HepG2 (cell line): ENCODE data around the gene CDK14. TPM values are rescaled to one million over a fixed set of nuclear protein-coding genes. Genes with fewer than 3 reads are reported as not detected.

Experiments
- ATAC-seq: fragments of 200-7000 bp; cut with Tn5 transposase; 3 replicates; pipeline ENCODE4 v1.9.1; 2020; ENCODE audit warnings: mild to moderate bottlenecking, moderate library complexity
- BruUV-seq: library from RNA; stranded (reverse); fragments of 400-500 nt; replicated peaks from 2 replicates; lab custom pipeline; 2021; lab: Mats Ljungman, UMichigan
- CTCF ChIA-PET: fragments of 300-600 bp; formaldehyde crosslinking; extraction: SDS; loops from one replicate; lab custom pipeline; 2021; ENCODE audit warnings: low total read pairs, inconsistent platforms, low intra/inter-chr PET ratio; lab: Yijun Ruan, JAX
- POLR2A ChIA-PET: fragments of 350-600 bp; sonication (Branson Sonifier 250); formaldehyde crosslinking; loops from one replicate; lab custom pipeline; 2020; ENCODE audit warnings: antibody characterized with exemption, inconsistent platforms; lab: Yijun Ruan, JAX
- DNase-seq: peaks from one replicate; pipeline ENCODE4 v3.0.0-alpha.2; 2015; ENCODE audit warnings: low spot score
- FAIRE-seq: peaks from 3 replicates; lab custom pipeline; 2011; peaks lifted over from hg19 to GRCh38; lab: Jason Lieb, UNC
- H2AFZ ChIP-seq: one replicate; pipeline ENCODE4 v1.6.1; 2011; ENCODE audit warnings: low read length, inconsistent platforms
- H3K27ac ChIP-seq: fragments of 300-600 bp; 3 replicates; pipeline ENCODE4 v1.8.0; 2011; ENCODE audit warnings: mixed run types, mild to moderate bottlenecking, mixed read lengths, low read length, inconsistent platforms; ENCODE audit not compliant: insufficient read depth; ENCODE audit errors: extremely low read length
- H3K27me3 ChIP-seq, 2 experiments: fragments of 200-600 bp in 1 of 2; 2 replicates in 1 of 2; 3 replicates in 1 of 2; pipeline versions ENCODE4 v1.6.0 to v1.8.0; 2011; ENCODE audit warnings: low read length in 2 of 2, mild to moderate bottlenecking in 2 of 2, moderate library complexity in 2 of 2, inconsistent platforms in 1 of 2; ENCODE audit not compliant: insufficient read depth in 2 of 2, control insufficient read depth in 1 of 2
- H3K36me3 ChIP-seq, 2 experiments: fragments of 200-600 bp in 1 of 2; replicated peaks in 1 of 2; 2 replicates in 1 of 2; 3 replicates in 1 of 2; pipeline versions ENCODE4 v1.5.1 to v1.8.0; 2011; ENCODE audit warnings: low read length in 2 of 2, inconsistent platforms in 1 of 2; ENCODE audit not compliant: insufficient read depth in 2 of 2, control insufficient read depth in 1 of 2
- H3K4me1 ChIP-seq: 2 replicates; pipeline ENCODE4 v1.5.1; 2012; ENCODE audit warnings: low read length, inconsistent platforms; ENCODE audit not compliant: insufficient read depth
- H3K4me2 ChIP-seq: 2 replicates; pipeline ENCODE4 v1.6.0; 2011; ENCODE audit warnings: low read depth, low read length, inconsistent platforms
- H3K4me3 ChIP-seq, 3 experiments: fragments of 200-600 bp in 1 of 3; sonication (generic), shearing (Covaris generic) in 1 of 3; replicated peaks in 1 of 3; 2 replicates each; pipeline ENCODE4 v1.5.1; 2011 to 2016; ENCODE audit warnings: low read length in 3 of 3, inconsistent platforms in 2 of 3, low read depth in 2 of 3, mild to moderate bottlenecking in 2 of 3, control low read depth in 1 of 3, mixed read lengths in 1 of 3; ENCODE audit not compliant: insufficient read depth in 1 of 3
- H3K79me2 ChIP-seq: one replicate; pipeline ENCODE4 v1.6.1; 2011; ENCODE audit warnings: low read length, inconsistent platforms; ENCODE audit not compliant: insufficient read depth
- H3K9ac ChIP-seq: 2 replicates; pipeline ENCODE4 v1.6.0; 2011; ENCODE audit warnings: mild to moderate bottlenecking, low read depth, low read length, inconsistent platforms; ENCODE audit not compliant: insufficient read depth
- H3K9me3 ChIP-seq: 2 replicates; pipeline ENCODE4 v1.5.1; 2012; ENCODE audit warnings: mild to moderate bottlenecking, low read length
- H4K20me1 ChIP-seq: 2 replicates; pipeline ENCODE4 v1.6.0; 2011; ENCODE audit warnings: inconsistent platforms, mild to moderate bottlenecking, low read length, moderate library complexity; ENCODE audit not compliant: insufficient read depth
- CERS6 ChIP-seq: sonication (generic); formaldehyde crosslinking; IDR thresholded peaks from 2 replicates; pipeline ENCODE4 v1.5.0; 2020; ENCODE audit warnings: missing genetic modification reagents
- E2F1 ChIP-seq: sonication (generic); formaldehyde crosslinking; IDR thresholded peaks from 2 replicates; pipeline ENCODE4 v1.5.0; 2020; ENCODE audit warnings: missing genetic modification reagents
- FUBP1 ChIP-seq: sonication (generic); formaldehyde crosslinking; IDR thresholded peaks from 2 replicates; pipeline ENCODE4 v1.5.1; 2020; ENCODE audit warnings: missing genetic modification reagents, mild to moderate bottlenecking, borderline replicate concordance
- JUNB ChIP-seq: sonication (generic); formaldehyde crosslinking; IDR thresholded peaks from 2 replicates; pipeline ENCODE4 v1.8.0; 2022; ENCODE audit warnings: missing genetic modification reagents, mild to moderate bottlenecking, borderline replicate concordance
- KAT8 ChIP-seq: IDR thresholded peaks from 2 replicates; pipeline ENCODE4 v1.6.1; 2016; ENCODE audit warnings: missing genetic modification reagents, missing compliant biosample characterization
- RAD51 ChIP-seq: fragments of 450-650 bp; IDR thresholded peaks from 2 replicates; pipeline ENCODE4 v1.6.1; 2016; ENCODE audit warnings: borderline replicate concordance
- SKIL ChIP-seq: sonication (generic); formaldehyde crosslinking; IDR thresholded peaks from 2 replicates; pipeline ENCODE4 v1.8.0; 2022; ENCODE audit warnings: missing genetic modification reagents, mild to moderate bottlenecking, moderate library complexity, borderline replicate concordance
- SYNCRIP ChIP-seq: fragments of 200-400 bp; formaldehyde crosslinking; IDR thresholded peaks from 2 replicates; pipeline ENCODE4 v1.6.1; 2018; ENCODE audit warnings: mild to moderate bottlenecking, low read depth, low read length; ENCODE audit not compliant: insufficient read depth
- ZNF30 ChIP-seq: sonication (generic); formaldehyde crosslinking; IDR thresholded peaks from 2 replicates; pipeline ENCODE4 v1.5.0; 2020; ENCODE audit warnings: mild to moderate bottlenecking, missing genetic modification reagents
- ZNF740 ChIP-seq: sonication (generic); formaldehyde crosslinking; IDR thresholded peaks from 2 replicates; pipeline ENCODE4 v1.4.0; 2020; ENCODE audit warnings: missing genetic modification reagents
- ZNF850 ChIP-seq: sonication (generic); formaldehyde crosslinking; conservative IDR thresholded peaks from 2 replicates; pipeline ENCODE4 v1.9.0; 2021; ENCODE audit warnings: mild to moderate bottlenecking, missing genetic modification reagents
- ZSCAN20 ChIP-seq: sonication (generic); formaldehyde crosslinking; IDR thresholded peaks from 2 replicates; pipeline ENCODE4 v1.4.0; 2020; ENCODE audit warnings: missing genetic modification reagents, mild to moderate bottlenecking, borderline replicate concordance
- WGBS: methylation state at CpG from one replicate; pipeline ENCODE4 v1.1.6; 2017; ENCODE audit warnings: low lambda C conversion rate; 5-methylcytosine and 5-hydroxymethylcytosine counted together
- in situ Hi-C: cut with HindIII; loops from 2 replicates; pipeline ENCODE4 v1.10.0; 2017; ENCODE audit warnings: low pct_unique_long_range_greater_than_20kb; ENCODE audit not compliant: extremely low pct_ligation_motif_present
- intact Hi-C: fragments of 100-400 bp; cut with micrococcal nuclease; formaldehyde crosslinking; loops from one replicate; pipeline ENCODE4 v1.10.0; 2022; ENCODE audit not compliant: unreplicated experiment
- polyA plus RNA-seq, 8 experiments: library from polyadenylated mRNA; depleted of rRNA in 3 of 8; stranded (reverse) in 7 of 8; unstranded in 1 of 8; fragments of >200 nt; fragmentation: Illumina TruSeq in 4 of 8; extraction: Trizol in 4 of 8; gene quantifications; 2 replicates each; pipeline versions ENCODE4 v1.2.1 to v1.2.3, GENCODE V29; 2011 to 2016; ENCODE audit warnings: low read depth in 4 of 8, missing spikeins in 1 of 8, mixed read lengths in 1 of 8; ENCODE audit not compliant: insufficient read depth in 1 of 8
- total RNA-seq, 5 experiments: library from RNA; depleted of rRNA; stranded (reverse); fragments of >200 nt; fragmentation: Illumina TruSeq; extraction: Trizol; gene quantifications; 2 replicates each; pipeline ENCODE4 v1.2.3, GENCODE V29; 2016; ENCODE audit warnings: low read depth in 1 of 5

CDK14 gene
- total and polyA plus RNA-seq, 2 of the 13 experiments (the other 11 are each of a cell fraction or from before 2014, with no cell fraction given), result 0.26 to 0.71 TPM

- TF ChIP-seq JUNB (CRISPR knock-in tag) (no peak), ZNF740 (CRISPR knock-in tag) (no peak)
Measured at GRCh38 chr7:90602303-90602702, 6.2 kb downstream of the CDK14 start (continued).

- Histone ChIP-seq H3K4me2 (no peak overlapping the region), H3K4me3 (no peak overlapping the region), H3K4me1 (no peaks in the 10 kb centered on the region), H3K36me3 (no peaks in the 10 kb centered on the region)
- TF ChIP-seq SKIL (no peak), ZSCAN20 (CRISPR knock-in tag) (no peak), SYNCRIP (no peak), FUBP1 (CRISPR knock-in tag) (no peak), KAT8 (CRISPR knock-in tag) (no peak), E2F1 (no peak), JUNB (CRISPR knock-in tag) (no peak), CERS6 (CRISPR knock-in tag) (no peak), ZNF850 (CRISPR knock-in tag) (no peak), ZNF30 (CRISPR knock-in tag) (no peak), RAD51 (no peak)
- TF ChIP-seq, all 625 proteins: peak for 0
- DNase-seq, result no peak
- no peak overlapping the region for H3K27ac ChIP-seq
- no peak overlapping the region for H2AFZ ChIP-seq
- H3K9me3 ChIP-seq, result no peaks in the 10 kb centered on the region
- 27% methylated on average over 1 of the region's 1 CpG for WGBS
- no peak for ATAC-seq
- CTCF ChIA-PET, result no interaction called here
- peaks cover 0 to 3% of the 10 kb centered on the region in 2 experiments; a peak in 2 of 5 replicates for H3K27me3 ChIP-seq
- BruUV-seq, result no TSS peak
- no peaks in the 10 kb centered on the region for H4K20me1 ChIP-seq
- intact Hi-C loops (no loop called here), in situ Hi-C loops (no loop called here)
- no peaks in the 10 kb centered on the region for H3K79me2 ChIP-seq
- POLR2A ChIA-PET, result no interaction called here
- no peak overlapping the region for H3K9ac ChIP-seq
- FAIRE-seq, result no peak
Measured at GRCh38 chr7:90603346-90603745, 7.2 kb downstream of the CDK14 start.
